Measurements from ENCODE around the gene GOLM1. TPM values are rescaled to one million over a fixed set of nuclear protein-coding genes. Genes with fewer than 3 reads are reported as not detected.

GOLM1 gene
- total and polyA plus RNA-seq, 2 of the 8 experiments (the other 6 are each of a cell fraction or from before 2014, with no cell fraction given) = 45.9 to 88.9 TPM

DNA sequence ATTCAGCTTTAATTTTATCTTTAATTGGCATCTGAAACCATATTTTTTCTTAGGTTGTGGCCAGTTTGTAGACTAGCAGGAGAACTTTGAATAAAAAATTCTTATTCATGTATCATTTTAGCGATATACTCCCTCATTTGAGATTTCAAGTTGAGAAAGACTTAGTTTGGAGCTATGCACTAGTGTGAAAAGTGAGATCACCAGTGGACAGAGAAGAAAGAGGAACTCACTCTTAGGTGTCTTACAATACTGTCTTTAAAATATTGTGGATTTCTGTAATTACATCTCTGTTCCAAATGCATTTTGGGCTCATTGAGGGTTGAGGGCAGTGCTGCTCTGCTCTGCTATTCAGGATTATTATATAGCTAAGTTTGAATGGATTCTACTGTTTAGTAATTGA, 103.8 kb downstream of the GOLM1 start (continued):
- no peak for TF ChIP-seq CBX8 (IDR thresholded peaks at IDR 0.05; ENCODE audit: borderline replicate concordance, low read depth, low read length)
- TF ChIP-seq TEAD4 (IDR thresholded peaks at IDR 0.05; ENCODE audit: low read depth, low read length) = no peak
- TF ChIP-seq CBX5 (IDR thresholded peaks at IDR 0.05; ENCODE audit: low read depth, low read length) = no peak
- TF ChIP-seq TAF1 (IDR thresholded peaks at IDR 0.05; ENCODE audit: low read depth, low read length) = no peak
- no peak for TF ChIP-seq BRCA1 (IDR thresholded peaks at IDR 0.05; ENCODE audit: low read depth, low read length)
